NCI-H226 (cell line): ENCODE measurements around the gene KCNN3.

Experiments
- DNase-seq: peaks from one replicate; pipeline ENCODE4 v3.0.0-alpha.2; 2015

The KCNN3 gene

DNA sequence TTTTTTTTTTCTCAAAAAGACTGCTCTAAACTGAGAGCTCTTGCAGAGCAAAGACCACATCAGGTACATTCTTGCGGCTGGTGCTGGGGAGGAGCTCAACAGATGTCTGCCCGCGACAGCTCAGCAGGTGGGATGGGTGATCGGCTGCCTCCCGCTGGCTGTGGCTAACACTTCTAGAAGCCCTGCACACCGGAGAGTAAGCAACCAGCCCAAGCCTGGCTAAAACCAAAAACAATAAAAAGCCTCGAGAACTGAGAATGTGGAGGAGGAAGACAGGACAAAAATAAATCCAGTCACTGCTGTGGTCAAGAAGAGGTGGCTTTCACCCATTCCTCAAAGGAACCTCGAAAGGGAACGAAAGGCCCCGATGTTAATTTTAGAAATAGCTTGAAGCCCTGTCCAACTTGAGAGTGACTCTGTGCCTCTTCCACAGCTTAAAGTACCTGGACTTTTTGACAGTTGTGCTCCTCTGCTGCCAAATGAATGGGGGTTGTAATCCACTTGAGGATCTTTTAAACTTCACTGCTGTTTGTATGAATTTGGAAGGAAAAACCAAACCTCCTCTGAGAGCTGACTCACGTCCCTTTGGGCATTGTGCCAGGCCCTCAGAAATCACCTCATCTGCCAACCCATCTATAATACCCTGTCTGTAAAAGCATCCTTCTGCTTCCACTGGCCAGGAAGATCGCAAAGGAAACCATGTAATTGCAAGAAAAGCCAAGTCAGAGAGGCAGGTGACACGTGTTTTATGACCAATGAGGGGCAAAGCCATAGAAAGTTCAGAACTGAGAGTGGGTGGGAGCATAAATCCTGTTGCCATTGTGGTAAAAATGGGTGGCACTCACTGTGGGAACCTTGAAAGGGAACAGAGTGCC lies 78.6 kb downstream of the KCNN3 start:
- peak; percentile 61 for DNase-seq

DNA sequence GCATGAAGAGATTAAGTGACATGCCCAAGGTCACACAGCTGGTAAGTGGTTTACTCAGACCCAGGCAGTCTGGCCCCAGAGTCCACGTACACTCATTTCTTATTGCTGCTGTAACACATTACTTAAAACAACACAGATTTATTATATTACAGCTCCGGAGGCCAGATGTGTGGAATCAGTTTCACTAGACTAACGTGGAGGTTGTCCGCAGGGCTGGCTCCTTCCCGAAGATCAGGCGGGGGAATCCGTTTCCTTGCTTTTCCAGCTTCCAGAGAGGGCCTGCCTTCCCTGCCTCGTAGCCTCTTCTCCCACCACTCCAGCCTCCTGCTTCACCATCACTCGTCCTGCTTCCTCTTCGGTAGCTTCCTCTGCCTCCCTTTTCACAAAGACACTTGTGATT lies 81.2 kb downstream of the KCNN3 start:
- no peak for DNase-seq

DNA sequence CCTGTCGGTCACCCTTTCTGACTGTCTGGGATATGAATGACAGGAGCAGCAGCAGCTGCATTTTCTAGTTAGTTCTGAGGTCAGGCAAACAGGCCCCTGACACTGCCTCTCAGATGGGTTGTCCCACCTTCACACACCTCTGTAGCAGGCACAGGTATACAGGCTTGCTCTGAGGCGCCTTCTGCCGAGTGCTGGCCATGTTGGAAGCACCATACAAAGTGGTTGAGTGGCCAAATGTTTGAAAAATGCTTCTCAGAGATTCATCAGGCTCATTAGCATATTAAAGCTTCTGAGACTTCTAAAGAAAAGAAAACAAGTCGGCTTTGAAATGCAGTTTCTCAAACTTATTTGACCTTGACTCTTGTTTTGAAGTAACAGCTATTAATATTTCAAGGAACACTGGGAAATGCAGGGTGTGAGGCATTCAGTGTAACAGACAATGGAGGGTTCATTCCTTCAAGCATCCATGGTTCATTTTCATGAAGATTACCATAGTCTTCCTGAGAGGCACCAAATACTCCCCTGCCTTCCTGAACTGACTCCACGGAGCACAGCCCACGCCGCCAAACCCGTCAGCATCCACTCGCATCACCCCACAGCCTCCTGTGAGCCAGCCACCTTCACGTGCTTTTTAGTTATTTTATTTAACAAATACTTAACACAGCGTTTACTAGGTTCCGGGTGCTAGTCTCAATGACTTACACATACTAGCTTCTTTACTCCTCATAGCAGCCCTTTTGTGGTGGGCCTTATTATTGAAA lies 81.8 kb downstream of the KCNN3 start:
- no peak for DNase-seq

DNA sequence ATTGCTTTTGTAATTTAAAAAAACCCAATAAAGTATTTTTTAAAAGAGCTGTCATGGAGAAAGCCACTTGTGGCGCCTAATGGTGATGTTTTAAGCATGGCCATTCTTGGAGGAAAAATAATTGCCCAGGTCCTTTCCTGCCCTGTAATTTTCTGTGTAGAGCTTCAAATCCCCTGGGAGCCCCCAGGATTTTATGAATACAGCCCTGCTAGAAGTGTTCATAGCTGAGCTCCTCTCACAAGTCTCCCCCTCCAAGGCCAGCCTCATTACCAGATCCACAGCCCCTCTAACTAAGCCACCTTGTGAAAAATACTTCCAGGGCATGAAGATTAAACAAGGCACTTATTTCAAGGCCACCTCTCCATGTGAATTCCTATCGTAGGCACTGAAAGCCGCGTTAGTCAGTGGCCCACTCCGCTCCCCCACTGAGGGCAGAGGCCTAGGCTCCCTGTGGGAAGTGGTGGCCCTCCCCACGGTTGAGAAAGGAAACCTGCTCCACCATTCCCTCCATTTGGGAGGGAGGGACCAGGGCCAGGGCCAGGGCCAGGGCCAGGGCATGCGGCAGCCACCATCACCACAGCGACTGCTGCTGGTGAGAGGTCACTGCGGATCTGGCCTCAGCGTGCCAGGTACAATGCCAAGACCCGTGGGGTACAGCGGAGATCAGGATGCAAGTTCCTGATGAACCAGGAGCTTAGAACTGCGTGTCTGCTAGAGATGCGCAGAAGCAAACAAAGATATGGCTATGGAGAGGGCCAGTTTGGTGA lies 83.1 kb downstream of the KCNN3 start:
- no peak for DNase-seq

DNA sequence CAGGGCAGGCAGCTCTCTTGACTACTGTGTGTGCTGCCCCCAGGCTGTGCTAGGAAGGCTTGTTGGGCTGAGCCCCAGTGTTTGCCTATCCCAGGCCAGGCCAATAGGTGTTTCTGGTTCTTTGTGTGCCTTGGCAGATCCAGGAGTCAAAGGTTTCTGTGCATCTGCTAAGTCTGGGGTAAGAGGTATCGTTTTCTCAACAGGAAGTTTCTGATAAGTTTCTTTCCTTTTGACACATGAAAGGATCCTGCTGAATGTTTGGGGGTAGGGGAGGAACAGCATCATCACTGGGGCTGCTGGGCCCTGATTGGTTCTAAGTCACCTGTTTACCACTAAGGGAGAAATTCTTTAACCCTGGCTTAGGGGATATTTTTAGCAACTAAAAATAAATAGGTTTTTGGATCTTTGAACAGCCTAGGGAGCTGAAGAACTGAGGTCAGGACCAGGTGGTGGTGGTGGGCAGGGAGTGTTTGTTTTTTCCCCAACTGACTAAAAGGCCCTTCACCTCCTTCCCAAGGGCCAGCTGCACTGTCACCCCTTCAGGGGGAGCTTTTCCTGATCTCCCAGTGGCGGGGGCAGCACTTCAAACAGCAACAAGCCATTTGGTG lies 85.1 kb downstream of the KCNN3 start:
- no peak for DNase-seq

DNA sequence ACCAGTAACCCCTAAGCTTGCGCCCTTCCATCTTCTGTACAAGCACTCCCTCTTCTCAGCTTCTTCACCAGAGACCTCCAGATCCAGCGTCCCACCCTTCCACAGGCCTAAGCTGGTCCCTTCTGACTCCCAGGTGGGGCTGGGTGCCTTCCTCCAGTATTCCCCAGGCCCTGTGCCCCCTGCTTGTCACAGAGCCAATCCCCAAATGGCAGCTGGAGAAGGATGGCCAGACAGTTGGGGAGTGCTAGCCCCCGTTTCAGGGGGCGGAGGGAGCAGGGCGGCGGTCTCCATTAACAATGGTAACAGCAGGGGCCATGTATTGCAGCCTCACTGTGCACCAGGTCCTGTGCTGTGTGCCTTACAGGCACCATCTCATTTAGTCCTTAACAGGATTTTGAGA lies 85.7 kb downstream of the KCNN3 start:
- DNase-seq = no peak

DNA sequence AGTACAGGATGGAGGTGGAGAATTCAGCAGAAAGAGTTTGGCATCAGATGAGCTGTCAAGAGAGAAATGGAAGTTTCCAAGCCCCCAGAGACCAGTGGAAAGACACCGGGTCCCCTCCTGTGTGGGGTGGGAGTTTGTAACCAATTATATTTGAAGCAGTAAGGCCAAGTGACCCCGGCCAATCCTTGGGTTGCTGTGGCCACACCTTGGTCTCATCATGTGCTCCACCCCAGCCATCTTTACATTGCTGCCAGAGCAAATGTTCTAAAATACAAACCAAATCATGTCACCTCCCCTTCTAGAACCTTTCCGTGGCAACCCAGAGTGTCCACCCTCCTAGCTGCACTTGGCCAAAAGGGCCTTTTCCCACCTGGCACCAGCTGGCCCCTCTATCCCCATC lies 86.1 kb downstream of the KCNN3 start:
- DNase-seq = no peak

DNA sequence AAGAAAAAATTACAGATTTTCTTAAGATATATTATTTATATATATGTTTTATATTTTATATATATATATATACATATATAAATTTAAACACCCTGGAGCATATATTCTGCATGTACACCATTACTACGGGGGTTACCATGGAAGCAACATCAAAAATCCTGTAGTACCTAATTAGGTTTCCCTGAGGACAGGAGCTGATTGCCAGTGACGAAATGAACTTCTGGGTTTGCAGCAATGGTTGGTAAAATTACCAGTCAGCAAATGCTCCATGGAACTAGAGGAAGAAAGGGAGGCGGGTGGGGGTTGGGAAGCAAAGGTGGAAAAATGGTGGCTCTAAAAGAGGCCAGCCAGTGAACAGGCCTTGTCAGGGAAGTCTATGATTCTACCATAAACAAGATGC lies 89.5 kb downstream of the KCNN3 start:
- DNase-seq = no peak

DNA sequence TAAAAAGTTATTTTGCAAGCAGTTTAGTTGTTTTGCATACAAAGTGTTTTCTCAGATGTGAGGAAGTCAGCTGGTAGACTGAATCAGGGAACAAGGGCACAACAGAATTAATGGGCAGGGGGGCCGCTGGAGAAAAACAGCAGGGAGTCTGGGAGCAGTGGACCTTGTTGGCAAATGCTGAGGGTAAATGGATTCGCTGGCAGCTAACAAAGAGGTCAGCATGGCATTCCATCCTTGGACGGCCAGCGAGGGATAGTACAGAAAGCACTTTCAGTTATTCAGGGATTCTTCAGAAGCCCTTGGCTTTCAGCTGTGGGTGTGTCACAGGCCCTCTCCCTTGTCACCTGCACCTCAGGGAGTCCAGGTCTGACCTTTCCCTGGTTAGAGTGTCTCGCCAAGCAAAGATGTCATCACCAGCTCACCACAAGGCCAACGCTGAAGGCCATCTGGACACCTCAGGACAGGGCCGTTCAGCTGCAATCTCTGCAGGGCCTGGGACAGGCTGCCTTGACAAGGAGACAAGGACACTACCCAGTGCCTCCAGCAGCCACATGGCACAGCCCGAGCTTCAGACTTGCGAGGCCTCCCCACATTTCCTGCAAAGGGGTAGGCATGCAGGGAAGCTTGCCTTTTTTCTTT lies 90.4 kb downstream of the KCNN3 start:
- no peak for DNase-seq

DNA sequence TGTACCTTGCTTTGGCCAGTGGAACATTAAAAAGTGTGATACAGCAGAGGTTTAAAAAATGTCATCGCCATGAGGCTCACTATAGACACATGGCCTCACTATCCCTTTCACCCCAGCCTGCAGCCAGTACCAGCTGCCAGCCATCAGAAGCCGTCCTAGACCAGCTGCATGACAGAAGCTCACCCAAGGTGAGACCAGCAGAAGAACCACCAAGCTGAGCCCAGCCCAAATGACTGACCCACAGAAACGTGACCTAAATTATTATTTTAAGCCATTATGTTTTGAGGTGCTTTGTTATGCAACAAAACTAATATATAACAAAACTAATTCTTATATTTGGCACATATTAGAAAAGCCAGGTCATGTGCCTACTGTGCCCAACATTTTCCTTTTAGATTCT lies 91.1 kb downstream of the KCNN3 start:
- DNase-seq = no peak

DNA sequence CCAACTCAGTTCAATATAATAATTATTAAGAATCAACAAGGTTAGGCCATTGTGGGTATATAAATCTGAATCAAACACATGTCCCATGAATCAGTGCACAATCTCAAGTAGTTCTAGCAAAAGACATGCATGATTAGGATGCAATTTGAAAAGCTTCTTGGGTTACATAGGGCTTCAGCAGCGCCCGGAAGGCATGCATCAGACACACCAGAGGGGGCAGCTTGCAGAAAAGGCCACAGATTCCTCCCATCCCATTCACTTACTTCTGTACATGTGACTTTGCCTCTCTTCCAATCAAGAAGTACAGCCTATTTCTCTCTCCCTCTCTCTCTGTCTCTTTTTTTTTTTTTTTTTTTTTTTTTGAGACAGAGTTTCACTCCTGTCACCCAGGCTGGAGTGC lies 91.8 kb downstream of the KCNN3 start:
- no peak for DNase-seq

DNA sequence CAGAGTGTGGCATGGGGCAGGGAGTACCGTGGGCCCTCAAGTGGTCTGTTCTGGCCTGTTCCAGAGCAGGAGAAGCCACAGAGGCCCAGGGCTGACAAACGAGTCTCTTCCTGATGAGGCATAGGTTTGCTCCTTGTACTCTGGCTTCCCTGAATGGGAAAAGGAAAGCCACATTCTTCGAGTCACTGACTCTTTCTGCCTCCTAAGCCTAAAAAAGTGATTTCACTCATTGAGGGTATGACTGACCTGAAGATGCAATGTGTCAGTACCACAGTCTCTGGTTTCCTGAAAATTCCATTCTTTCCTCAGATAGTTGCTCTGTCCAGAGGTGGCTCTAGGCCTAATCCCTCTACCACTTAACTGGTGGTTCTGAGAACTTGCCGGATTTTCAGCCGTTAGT lies 92.3 kb downstream of the KCNN3 start:
- no peak for DNase-seq

DNA sequence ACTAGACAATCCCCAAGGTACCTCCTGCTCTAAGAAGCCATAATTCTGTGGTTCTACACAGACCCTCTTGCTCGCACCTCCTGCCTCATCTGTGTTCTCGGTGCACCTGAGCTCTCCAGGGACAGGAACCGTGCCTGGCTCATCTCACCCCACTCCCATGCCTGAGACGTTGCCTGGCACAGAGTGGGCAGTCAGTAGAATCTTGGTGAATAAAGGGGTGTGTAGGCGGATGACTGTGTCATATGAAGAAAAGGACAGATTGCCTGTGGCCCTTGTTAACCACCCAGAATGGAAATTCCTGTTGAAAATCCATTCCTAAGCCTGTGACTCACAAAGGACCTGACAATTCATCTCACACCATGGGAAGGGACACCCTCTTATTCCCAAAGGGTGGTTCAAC lies 92.9 kb downstream of the KCNN3 start:
- DNase-seq = no peak

DNA sequence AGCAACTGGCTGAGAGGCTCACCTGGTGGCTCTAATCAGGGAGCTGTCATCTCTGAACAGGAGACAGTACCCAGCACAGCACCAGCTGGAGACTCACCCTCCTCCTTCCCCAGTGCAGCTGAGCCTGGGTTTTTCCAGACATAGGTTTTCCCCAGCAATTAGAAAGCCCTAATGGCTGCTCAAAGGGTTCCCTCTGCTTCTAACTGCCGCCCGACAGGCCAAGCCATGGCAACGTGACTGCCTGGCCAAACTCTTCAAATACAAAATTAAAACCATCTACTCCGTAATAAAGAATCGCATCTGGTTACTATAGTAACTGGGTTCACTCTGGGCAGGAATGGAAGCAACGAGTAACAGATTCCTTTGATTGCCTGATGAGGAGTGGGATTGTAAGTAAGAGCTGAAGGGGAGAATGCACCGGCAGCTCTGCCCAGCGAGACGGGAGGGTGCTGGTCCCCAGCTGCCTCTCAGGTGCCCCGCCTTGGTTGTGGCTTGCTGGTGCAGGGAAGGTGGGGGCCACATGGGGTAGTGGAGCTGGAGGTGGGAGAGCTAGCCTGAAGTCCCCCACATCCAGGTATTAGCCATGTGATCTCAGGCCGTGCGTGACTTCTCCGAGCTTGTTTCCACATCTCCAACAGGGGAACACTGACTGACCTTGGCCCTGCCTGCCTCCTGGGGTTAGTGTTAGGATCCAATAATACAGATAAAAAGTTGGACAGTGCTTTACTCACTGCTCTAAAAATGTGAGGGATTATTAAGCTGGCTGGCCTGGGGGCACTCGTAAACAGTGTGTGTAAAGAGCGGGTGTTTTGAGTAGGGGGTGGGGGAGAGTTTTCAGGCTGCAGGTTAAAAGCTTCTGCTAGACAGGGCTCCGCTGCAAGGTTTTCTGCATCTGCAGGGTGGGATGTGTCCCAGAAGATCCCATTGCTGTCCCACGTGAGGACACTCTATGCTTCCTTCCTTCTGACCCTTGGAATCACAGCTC lies 94.2 kb downstream of the KCNN3 start:
- no peak for DNase-seq

DNA sequence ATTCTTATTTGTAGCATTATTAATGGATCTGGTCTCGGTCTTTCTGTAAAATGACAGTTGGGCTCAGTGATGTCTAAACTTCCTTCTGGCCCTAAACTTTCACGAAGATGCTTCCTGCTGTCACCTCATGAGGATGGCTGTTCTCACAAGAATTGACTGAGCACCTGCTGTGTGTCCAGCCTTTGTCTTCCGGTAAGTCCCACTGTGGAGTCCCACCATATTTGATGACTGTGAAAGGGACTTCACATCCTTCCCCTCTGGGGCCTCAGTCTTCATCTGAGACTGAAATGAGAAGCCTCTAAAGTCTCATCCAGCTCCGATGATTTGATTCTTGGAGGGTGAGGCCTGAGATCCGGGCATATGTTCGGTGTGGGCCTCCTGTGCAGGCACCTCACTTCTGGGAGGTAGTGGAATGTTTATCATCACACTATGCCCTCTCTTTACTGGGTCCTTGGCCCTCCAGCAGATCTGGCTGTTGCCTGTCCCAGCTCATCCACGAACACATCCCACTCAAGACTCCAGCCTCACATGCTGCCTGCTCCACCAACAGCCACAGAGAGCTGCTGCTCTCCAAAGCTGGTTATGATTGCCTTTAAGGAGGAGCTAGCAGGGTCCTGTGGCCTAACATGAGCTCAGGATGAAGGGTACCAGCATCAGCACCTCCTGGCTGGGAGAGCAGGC lies 95.8 kb downstream of the KCNN3 start:
- DNase-seq = no peak

DNA sequence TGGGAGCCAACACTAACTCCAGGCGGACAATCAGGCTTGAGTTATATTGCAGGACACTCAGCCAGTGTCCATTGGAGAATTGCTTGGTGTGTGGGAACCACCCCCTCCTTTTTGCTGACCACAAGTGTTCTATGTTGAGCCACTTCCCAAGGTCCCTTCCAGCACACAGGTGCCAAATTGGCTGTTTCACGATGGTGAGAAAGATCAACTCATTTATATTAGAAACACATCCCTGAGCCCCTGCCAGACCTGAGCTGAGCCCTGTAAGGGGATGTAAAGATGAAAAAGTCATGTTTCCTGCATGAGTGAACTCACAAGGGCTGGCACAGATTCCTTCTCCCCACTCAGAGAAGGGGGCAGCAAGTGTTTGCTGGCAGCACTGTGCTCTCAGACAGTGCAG lies 96.5 kb downstream of the KCNN3 start:
- DNase-seq = no peak

DNA sequence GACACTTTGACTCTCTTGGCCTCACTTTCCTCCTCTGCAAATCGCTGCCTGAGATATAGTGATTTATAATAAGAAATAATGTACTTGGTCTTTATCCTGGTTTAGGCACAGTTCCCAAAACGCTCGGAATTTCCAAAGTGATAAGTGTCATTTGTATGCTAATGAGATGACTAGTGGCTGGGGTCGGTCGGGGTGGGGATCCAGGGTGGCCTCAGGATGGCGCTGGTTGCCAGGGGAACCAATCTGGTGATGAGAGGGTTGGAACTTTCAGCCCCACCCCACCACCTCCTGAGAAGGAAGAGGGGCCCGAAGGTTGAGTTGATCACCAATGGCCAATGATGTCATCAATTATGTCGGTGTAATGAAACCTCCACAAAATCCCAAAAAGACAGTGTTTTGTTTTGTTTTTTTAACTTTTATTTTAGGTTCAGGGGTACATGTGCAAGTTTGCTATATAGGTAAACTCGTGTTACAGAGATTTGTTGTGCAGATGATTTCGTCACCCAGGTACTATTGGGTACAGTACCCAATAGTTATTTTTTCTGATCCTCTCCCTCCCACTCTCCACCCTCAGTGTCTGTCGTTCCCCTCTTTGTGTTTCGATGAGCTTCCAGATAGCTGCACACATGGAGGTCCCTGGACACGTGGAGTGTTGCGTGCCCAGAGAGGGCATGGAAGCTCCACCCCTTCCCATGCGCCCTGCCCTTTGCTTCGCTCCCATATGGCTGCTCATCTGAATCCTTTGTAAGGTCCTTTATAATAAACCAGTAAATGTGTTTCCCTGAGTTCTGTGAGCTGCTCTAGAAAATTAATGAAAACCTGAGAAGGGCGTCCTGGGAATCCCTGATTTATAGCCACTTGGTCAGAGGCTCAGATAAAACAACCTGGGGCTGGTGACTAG lies 97.2 kb downstream of the KCNN3 start:
- no peak for DNase-seq

DNA sequence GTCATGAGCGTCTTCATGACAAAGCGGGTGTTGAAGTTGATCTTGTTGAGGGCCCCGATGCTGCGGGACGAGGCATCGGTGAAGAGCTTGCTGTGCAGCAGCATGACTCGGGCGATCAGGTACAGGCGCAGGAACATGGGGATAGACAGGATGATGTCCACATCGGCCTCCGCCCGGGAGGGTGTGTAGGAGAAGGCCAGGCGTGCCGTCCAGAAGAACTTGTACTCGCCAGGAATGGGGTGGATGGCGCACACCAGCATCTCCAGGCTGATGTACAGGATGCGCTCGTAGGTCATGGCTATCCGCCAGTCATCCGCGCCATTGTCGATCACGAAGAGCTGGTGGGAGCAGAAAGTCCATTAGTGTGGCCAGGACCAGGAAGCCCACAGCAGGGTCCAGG lies 98.0 kb downstream of the KCNN3 start:
- DNase-seq = no peak

DNA sequence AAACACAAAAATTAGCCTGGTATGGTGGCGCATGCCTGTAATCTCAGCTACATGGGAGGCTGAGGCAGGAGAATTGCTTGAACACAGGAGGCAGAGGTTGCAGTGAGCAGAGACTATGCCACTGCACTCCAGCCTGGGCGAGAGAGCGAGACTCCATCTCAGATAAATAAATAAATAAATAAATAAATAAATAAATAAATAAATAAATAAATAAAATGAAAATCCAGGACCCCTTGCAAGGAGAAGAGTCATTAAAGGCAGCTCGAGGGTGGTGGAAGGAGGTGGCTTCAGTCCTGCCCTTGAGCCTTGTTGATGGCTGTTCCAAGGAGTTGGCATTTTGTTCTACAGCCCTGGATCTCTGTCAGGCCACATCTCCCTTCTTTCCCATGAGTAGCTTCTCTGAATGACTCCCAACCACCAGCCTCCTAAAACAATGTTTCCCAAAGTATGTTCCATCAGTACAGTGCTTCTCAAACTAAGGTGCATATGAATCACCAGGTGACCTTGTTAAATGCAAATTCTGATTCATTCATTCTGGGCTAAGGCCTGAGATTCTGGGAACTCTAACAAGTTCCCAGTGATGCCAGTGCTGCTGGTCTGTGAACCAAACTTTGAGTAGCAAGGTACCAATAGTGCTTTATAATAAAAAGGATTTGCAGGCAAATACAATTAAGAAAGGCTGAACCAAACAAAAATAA lies 99.0 kb downstream of the KCNN3 start:
- no peak for DNase-seq
